Astrocyte of the cerebellum (primary cell): ENCODE measurements around the gene PLBD2.
A peak's percentile ranks its signal among the peaks of the same experiment; 100 is the strongest.

ENCODE experiments used
- DNase-seq: peaks from one replicate; pipeline ENCODE4 v3.0.0-alpha.2; 2011; ENCODE audit warnings: low read depth
- H3K4me3 ChIP-seq: 2 replicates; pipeline ENCODE4 v1.5.1; 2011; ENCODE audit warnings: mild to moderate bottlenecking, low read depth, low read length, moderate library complexity
- in situ Hi-C: cut with HindIII; loops from 2 replicates; pipeline ENCODE4 v1.10.0; 2017; ENCODE audit warnings: low sequenced_read_pairs
- TF ChIP-seq, protein P1 (sequence below): IDR thresholded peaks from 2 replicates; pipeline ENCODE4 v1.5.1; 2012; ENCODE audit warnings: low read length, low read depth, moderate library complexity, mild to moderate bottlenecking; ENCODE audit errors: missing control alignments

Gene PLBD2

DNA sequence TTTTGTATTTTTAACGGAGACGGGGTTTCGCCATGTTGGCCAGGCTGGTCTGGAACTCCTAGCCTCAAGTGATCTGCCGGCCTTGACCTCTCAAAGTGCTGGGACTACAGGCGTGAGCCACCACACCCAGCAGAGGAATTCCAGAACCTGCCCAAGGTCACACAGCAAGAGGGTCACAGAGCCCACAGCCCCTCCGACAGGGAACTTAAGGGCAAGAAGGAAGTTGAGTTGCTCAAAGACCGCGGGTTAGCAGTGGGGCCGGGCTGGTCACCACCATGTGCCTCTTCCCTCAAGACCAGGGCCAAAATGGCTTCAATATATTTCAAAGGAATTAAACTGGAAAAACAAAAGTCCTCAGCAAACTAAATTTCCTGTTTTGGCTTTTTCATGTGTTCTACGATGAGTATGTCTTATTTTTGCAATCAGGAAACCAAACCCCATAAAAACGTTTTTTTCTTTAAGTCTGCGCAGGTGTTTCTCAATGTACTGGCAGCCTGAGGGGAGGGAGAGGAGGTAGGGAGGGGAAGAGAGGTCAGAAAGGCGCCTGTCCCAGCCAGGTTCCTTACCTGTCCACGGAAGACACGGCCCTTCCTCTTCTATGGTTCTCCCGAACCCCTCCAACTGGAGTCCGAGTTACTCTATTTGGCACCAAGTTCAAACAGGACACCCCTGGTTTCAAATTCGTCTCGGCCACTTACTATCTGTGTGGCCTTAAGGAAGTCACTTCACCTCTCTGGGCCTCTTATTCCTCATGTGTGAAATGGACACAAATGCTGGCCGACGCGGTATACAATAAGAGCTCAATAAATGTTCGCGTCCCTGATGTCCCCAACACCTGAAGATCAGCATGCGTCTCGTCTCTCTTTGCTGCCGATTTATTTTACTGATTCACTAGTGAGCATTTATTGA is 24.3 kb upstream of the PLBD2 start:
- DNase-seq, result no peak
- H3K4me3 ChIP-seq, result peak overlapping the region; percentile 63
- TF ChIP-seq, protein P1, sequence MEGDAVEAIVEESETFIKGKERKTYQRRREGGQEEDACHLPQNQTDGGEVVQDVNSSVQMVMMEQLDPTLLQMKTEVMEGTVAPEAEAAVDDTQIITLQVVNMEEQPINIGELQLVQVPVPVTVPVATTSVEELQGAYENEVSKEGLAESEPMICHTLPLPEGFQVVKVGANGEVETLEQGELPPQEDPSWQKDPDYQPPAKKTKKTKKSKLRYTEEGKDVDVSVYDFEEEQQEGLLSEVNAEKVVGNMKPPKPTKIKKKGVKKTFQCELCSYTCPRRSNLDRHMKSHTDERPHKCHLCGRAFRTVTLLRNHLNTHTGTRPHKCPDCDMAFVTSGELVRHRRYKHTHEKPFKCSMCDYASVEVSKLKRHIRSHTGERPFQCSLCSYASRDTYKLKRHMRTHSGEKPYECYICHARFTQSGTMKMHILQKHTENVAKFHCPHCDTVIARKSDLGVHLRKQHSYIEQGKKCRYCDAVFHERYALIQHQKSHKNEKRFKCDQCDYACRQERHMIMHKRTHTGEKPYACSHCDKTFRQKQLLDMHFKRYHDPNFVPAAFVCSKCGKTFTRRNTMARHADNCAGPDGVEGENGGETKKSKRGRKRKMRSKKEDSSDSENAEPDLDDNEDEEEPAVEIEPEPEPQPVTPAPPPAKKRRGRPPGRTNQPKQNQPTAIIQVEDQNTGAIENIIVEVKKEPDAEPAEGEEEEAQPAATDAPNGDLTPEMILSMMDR, result no peak
- in situ Hi-C loops, result no loop called here

GRCh38 chr12:113334786-113335539 is 23.4 kb upstream of the PLBD2 start, which contains the start of gene SLC8B1:
TSS of gene SLC8B1 (minus strand) at chr12:113335109. CDS start at chr12:113332878, 2,231 bp downstream.
- in situ Hi-C loops, result no loop called here
- peak; percentile 27 for DNase-seq
- TF ChIP-seq, protein P1, result no peak
- peak within 1 kb of the TSS; percentile 63 for H3K4me3 ChIP-seq

- no peak for DNase-seq
- no peak overlapping the region for H3K4me3 ChIP-seq
- in situ Hi-C loops, result no loop called here
- TF ChIP-seq, protein P1, result no peak
Measured at GRCh38 chr12:113339540-113339939, 18.8 kb upstream of the PLBD2 start.

DNA sequence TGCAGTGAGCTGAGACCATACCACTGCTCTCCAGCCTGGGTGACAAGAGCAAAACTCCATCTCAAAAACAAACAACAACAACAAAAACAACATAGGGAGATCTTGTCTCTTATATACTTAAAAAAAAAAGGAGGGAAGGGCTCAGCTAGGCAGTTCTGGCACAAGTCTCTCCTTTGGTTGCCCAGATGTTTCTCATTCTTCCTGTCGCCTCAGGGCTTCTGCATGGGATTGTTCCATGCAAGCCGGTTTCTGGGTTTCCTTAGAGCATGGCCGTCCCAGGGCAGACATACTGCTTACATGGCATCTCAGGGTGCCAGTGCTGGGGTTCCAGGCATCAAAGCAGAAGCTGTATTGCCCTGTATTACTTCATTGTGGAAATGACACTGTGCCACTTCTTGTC is 18.3 kb upstream of the PLBD2 start:
- in situ Hi-C loops, result no loop called here
- TF ChIP-seq, protein P1, result no peak
- no peak overlapping the region for H3K4me3 ChIP-seq
- no peak for DNase-seq

- H3K4me3 ChIP-seq, result no peak overlapping the region
- in situ Hi-C loops, result no loop called here
- TF ChIP-seq, protein P1, result no peak
- DNase-seq, result no peak
Measured at GRCh38 chr12:113341535-113341934, 16.9 kb upstream of the PLBD2 start.

DNA sequence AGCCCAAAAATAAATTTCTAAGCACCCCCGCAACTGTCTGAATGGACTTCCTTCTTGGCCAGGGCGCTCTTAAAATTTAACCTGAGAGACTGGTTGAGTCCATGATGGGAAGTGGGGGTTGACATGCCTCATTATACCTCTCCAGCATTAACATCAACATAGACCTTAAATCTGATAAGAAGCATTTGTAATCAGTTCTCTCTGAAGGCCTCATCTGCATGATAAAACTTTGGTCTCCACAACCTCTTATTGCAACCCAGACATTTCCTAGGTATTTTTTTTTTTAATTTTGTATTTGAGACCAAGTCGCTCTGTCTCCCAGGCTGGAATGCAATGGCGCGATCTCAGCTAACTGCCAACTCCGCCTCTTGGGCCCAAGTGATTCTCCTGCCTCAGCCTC is 13.1 kb upstream of the PLBD2 start:
- no peak for DNase-seq

More for the DNA sequence above, 13.1 kb upstream of the PLBD2 start:
- no peak overlapping the region for H3K4me3 ChIP-seq
- TF ChIP-seq, protein P1, result no peak
- in situ Hi-C loops, result no loop called here
